ENCODE measurements around the gene TRAF6. TPM values are rescaled to one million over a fixed set of nuclear protein-coding genes. Genes with fewer than 3 reads are reported as not detected.

The TRAF6 gene
- polyA plus RNA-seq, 1 donor (not counting 4 experiments of a cell fraction or from before 2014, with no cell fraction given): 15.1 TPM

GRCh38 chr11:36446135-36446534, 63.9 kb downstream of the TRAF6 start:
- no peak for TF ChIP-seq EZH2 (IDR thresholded peaks at IDR 0.05; ENCODE audit: low read length)
- TF ChIP-seq, protein P1, sequence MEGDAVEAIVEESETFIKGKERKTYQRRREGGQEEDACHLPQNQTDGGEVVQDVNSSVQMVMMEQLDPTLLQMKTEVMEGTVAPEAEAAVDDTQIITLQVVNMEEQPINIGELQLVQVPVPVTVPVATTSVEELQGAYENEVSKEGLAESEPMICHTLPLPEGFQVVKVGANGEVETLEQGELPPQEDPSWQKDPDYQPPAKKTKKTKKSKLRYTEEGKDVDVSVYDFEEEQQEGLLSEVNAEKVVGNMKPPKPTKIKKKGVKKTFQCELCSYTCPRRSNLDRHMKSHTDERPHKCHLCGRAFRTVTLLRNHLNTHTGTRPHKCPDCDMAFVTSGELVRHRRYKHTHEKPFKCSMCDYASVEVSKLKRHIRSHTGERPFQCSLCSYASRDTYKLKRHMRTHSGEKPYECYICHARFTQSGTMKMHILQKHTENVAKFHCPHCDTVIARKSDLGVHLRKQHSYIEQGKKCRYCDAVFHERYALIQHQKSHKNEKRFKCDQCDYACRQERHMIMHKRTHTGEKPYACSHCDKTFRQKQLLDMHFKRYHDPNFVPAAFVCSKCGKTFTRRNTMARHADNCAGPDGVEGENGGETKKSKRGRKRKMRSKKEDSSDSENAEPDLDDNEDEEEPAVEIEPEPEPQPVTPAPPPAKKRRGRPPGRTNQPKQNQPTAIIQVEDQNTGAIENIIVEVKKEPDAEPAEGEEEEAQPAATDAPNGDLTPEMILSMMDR (optimal IDR thresholded peaks at IDR 0.05 in 1 of 3, IDR thresholded peaks at IDR 0.05 in 1 of 3, conservative IDR thresholded peaks at IDR 0.05 in 1 of 3; ENCODE audit: extremely low read depth in 1 of 3, insufficient read depth in 2 of 3, low read length in 3 of 3): no peak
- FAIRE-seq: no peak

GRCh38 chr11:36443661-36444060, 66.4 kb downstream of the TRAF6 start:
- TF ChIP-seq EZH2 (IDR thresholded peaks at IDR 0.05; ENCODE audit: low read length): no peak
- TF ChIP-seq, protein P1 (optimal IDR thresholded peaks at IDR 0.05 in 1 of 3, IDR thresholded peaks at IDR 0.05 in 1 of 3, conservative IDR thresholded peaks at IDR 0.05 in 1 of 3; ENCODE audit: extremely low read depth in 1 of 3, insufficient read depth in 2 of 3, low read length in 3 of 3): no peak
- no peaks in the 10 kb centered on the region for H3K9me1 ChIP-seq (ENCODE audit: control insufficient read depth, extremely low read depth, insufficient read depth, low read length)
- H3K36me3 ChIP-seq (ENCODE audit: control insufficient read depth in 2 of 2, extremely low read depth in 1 of 2, insufficient read depth in 2 of 2, low read length in 2 of 2): peaks cover 17 to 21% of the 10 kb centered on the region in 2 experiments
- H3K4me2 ChIP-seq (ENCODE audit: control insufficient read depth, extremely low read depth, insufficient read depth, low read depth, low read length): no peak overlapping the region
- no peaks in the 10 kb centered on the region for H3K27me3 ChIP-seq (ENCODE audit: control insufficient read depth, extremely low read depth, insufficient read depth, low read length)
- H3K4me1 ChIP-seq (ENCODE audit: control insufficient read depth, extremely low read depth, insufficient read depth, low read length): peaks cover 12% of the 10 kb centered on the region
- no peak for DNase-seq (ENCODE audit: low read depth, low spot score)
- H3K9me3 ChIP-seq (ENCODE audit: control insufficient read depth, low read depth, low read length): no peaks in the 10 kb centered on the region
- H4K20me1 ChIP-seq (ENCODE audit: control insufficient read depth, extremely low read depth, insufficient read depth, low read length): no peaks in the 10 kb centered on the region
- dilution Hi-C loops (cut with MboI; ENCODE audit: extremely low pct_ligation_motif_present, low sequenced_read_pairs): no loop called here
- H3K27ac ChIP-seq (ENCODE audit: control insufficient read depth, insufficient read depth, low read length): no peak overlapping the region
- FAIRE-seq: no peak
- no peaks in the 10 kb centered on the region for H3K79me2 ChIP-seq (ENCODE audit: control insufficient read depth, insufficient read depth, low read length)
- no peak overlapping the region for H3K9ac ChIP-seq (ENCODE audit: control insufficient read depth, extremely low read depth, insufficient read depth, low read length)
- no peak overlapping the region for H2AFZ ChIP-seq (ENCODE audit: control insufficient read depth, low read length)
- H3K4me3 ChIP-seq (ENCODE audit: control insufficient read depth in 2 of 3, extremely low read depth in 1 of 3, insufficient read depth in 2 of 3, low read depth in 1 of 3, low read length in 3 of 3): no peak overlapping the region

More at GRCh38 chr11:36446135-36446534, 63.9 kb downstream of the TRAF6 start:
- H3K79me2 ChIP-seq (ENCODE audit: control insufficient read depth, insufficient read depth, low read length): no peaks in the 10 kb centered on the region
- H3K4me2 ChIP-seq (ENCODE audit: control insufficient read depth, extremely low read depth, insufficient read depth, low read depth, low read length): no peak overlapping the region
- no peak overlapping the region for H3K9ac ChIP-seq (ENCODE audit: control insufficient read depth, extremely low read depth, insufficient read depth, low read length)
- H3K9me1 ChIP-seq (ENCODE audit: control insufficient read depth, extremely low read depth, insufficient read depth, low read length): no peaks in the 10 kb centered on the region
- dilution Hi-C loops (cut with MboI; ENCODE audit: extremely low pct_ligation_motif_present, low sequenced_read_pairs): no loop called here
- H3K27me3 ChIP-seq (ENCODE audit: control insufficient read depth, extremely low read depth, insufficient read depth, low read length): no peaks in the 10 kb centered on the region
- peaks cover 17 to 23% of the 10 kb centered on the region in 2 experiments for H3K36me3 ChIP-seq (ENCODE audit: control insufficient read depth in 2 of 2, extremely low read depth in 1 of 2, insufficient read depth in 2 of 2, low read length in 2 of 2)
- no peak overlapping the region for H2AFZ ChIP-seq (ENCODE audit: control insufficient read depth, low read length)
- no peaks in the 10 kb centered on the region for H3K9me3 ChIP-seq (ENCODE audit: control insufficient read depth, low read depth, low read length)
- no peak overlapping the region for H3K4me3 ChIP-seq (ENCODE audit: control insufficient read depth in 2 of 3, extremely low read depth in 1 of 3, insufficient read depth in 2 of 3, low read depth in 1 of 3, low read length in 3 of 3)
- no peak for DNase-seq (ENCODE audit: low read depth, low spot score)
- no peaks in the 10 kb centered on the region for H4K20me1 ChIP-seq (ENCODE audit: control insufficient read depth, extremely low read depth, insufficient read depth, low read length)
- H3K27ac ChIP-seq (ENCODE audit: control insufficient read depth, insufficient read depth, low read length): no peak overlapping the region
- H3K4me1 ChIP-seq (ENCODE audit: control insufficient read depth, extremely low read depth, insufficient read depth, low read length): peaks cover 12% of the 10 kb centered on the region

All from keratinocyte (primary cell).